HepG2 (cell line): ENCODE results near the gene CDHR5. TPM values are rescaled to one million over a fixed set of nuclear protein-coding genes. Genes with fewer than 3 reads are reported as not detected.

Experiments
- ATAC-seq: fragments of 200-7000 bp; cut with Tn5 transposase; 3 replicates; pipeline ENCODE4 v1.9.1; 2020; ENCODE audit warnings: mild to moderate bottlenecking, moderate library complexity
- BruUV-seq: library from RNA; stranded (reverse); fragments of 400-500 nt; replicated peaks from 2 replicates; lab custom pipeline; 2021; lab: Mats Ljungman, UMichigan
- CTCF ChIA-PET: fragments of 300-600 bp; formaldehyde crosslinking; extraction: SDS; loops from one replicate; lab custom pipeline; 2021; ENCODE audit warnings: low total read pairs, inconsistent platforms, low intra/inter-chr PET ratio; lab: Yijun Ruan, JAX
- POLR2A ChIA-PET: fragments of 350-600 bp; sonication (Branson Sonifier 250); formaldehyde crosslinking; loops from one replicate; lab custom pipeline; 2020; ENCODE audit warnings: antibody characterized with exemption, inconsistent platforms; lab: Yijun Ruan, JAX
- DNase-seq: peaks from one replicate; pipeline ENCODE4 v3.0.0-alpha.2; 2015; ENCODE audit warnings: low spot score
- FAIRE-seq: peaks from 3 replicates; lab custom pipeline; 2011; peaks lifted over from hg19 to GRCh38; lab: Jason Lieb, UNC
- H2AFZ ChIP-seq: one replicate; pipeline ENCODE4 v1.6.1; 2011; ENCODE audit warnings: low read length, inconsistent platforms
- H3K27ac ChIP-seq: fragments of 300-600 bp; 3 replicates; pipeline ENCODE4 v1.8.0; 2011; ENCODE audit warnings: mixed run types, mild to moderate bottlenecking, mixed read lengths, low read length, inconsistent platforms; ENCODE audit not compliant: insufficient read depth; ENCODE audit errors: extremely low read length
- H3K27me3 ChIP-seq, 2 experiments: fragments of 200-600 bp in 1 of 2; 2 replicates in 1 of 2; 3 replicates in 1 of 2; pipeline versions ENCODE4 v1.6.0 to v1.8.0; 2011; ENCODE audit warnings: low read length in 2 of 2, mild to moderate bottlenecking in 2 of 2, moderate library complexity in 2 of 2, inconsistent platforms in 1 of 2; ENCODE audit not compliant: insufficient read depth in 2 of 2, control insufficient read depth in 1 of 2
- H3K36me3 ChIP-seq, 2 experiments: fragments of 200-600 bp in 1 of 2; replicated peaks in 1 of 2; 2 replicates in 1 of 2; 3 replicates in 1 of 2; pipeline versions ENCODE4 v1.5.1 to v1.8.0; 2011; ENCODE audit warnings: low read length in 2 of 2, inconsistent platforms in 1 of 2; ENCODE audit not compliant: insufficient read depth in 2 of 2, control insufficient read depth in 1 of 2
- H3K4me1 ChIP-seq: 2 replicates; pipeline ENCODE4 v1.5.1; 2012; ENCODE audit warnings: low read length, inconsistent platforms; ENCODE audit not compliant: insufficient read depth
- H3K4me2 ChIP-seq: 2 replicates; pipeline ENCODE4 v1.6.0; 2011; ENCODE audit warnings: low read depth, low read length, inconsistent platforms
- H3K4me3 ChIP-seq, 3 experiments: fragments of 200-600 bp in 1 of 3; sonication (generic), shearing (Covaris generic) in 1 of 3; replicated peaks in 1 of 3; 2 replicates each; pipeline ENCODE4 v1.5.1; 2011 to 2016; ENCODE audit warnings: low read length in 3 of 3, inconsistent platforms in 2 of 3, low read depth in 2 of 3, mild to moderate bottlenecking in 2 of 3, control low read depth in 1 of 3, mixed read lengths in 1 of 3; ENCODE audit not compliant: insufficient read depth in 1 of 3
- H3K79me2 ChIP-seq: one replicate; pipeline ENCODE4 v1.6.1; 2011; ENCODE audit warnings: low read length, inconsistent platforms; ENCODE audit not compliant: insufficient read depth
- H3K9ac ChIP-seq: 2 replicates; pipeline ENCODE4 v1.6.0; 2011; ENCODE audit warnings: mild to moderate bottlenecking, low read depth, low read length, inconsistent platforms; ENCODE audit not compliant: insufficient read depth
- H3K9me3 ChIP-seq: 2 replicates; pipeline ENCODE4 v1.5.1; 2012; ENCODE audit warnings: mild to moderate bottlenecking, low read length
- H4K20me1 ChIP-seq: 2 replicates; pipeline ENCODE4 v1.6.0; 2011; ENCODE audit warnings: inconsistent platforms, mild to moderate bottlenecking, low read length, moderate library complexity; ENCODE audit not compliant: insufficient read depth
- AGO1 ChIP-seq: fragments of 200-400 bp; formaldehyde crosslinking; IDR thresholded peaks from 2 replicates; pipeline ENCODE4 v1.6.1; 2017; ENCODE audit warnings: mild to moderate bottlenecking, low read depth, low read length, moderate library complexity; ENCODE audit not compliant: poor library complexity, severe bottlenecking
- AGO2 ChIP-seq: fragments of 200-400 bp; formaldehyde crosslinking; optimal IDR thresholded peaks from 2 replicates; pipeline ENCODE3; 2017; ENCODE audit warnings: mild to moderate bottlenecking, low read depth, low read length, moderate library complexity
- TOE1 ChIP-seq: sonication (generic); formaldehyde crosslinking; IDR thresholded peaks from 2 replicates; pipeline ENCODE4 v1.4.0; 2020; ENCODE audit warnings: mild to moderate bottlenecking, missing genetic modification reagents
- ZBTB42 ChIP-seq: sonication (generic); formaldehyde crosslinking; IDR thresholded peaks from 2 replicates; pipeline ENCODE4 v1.5.0; 2020; ENCODE audit warnings: mild to moderate bottlenecking, missing genetic modification reagents
- WGBS: methylation state at CpG from one replicate; pipeline ENCODE4 v1.1.6; 2017; ENCODE audit warnings: low lambda C conversion rate; 5-methylcytosine and 5-hydroxymethylcytosine counted together
- in situ Hi-C: cut with HindIII; loops from 2 replicates; pipeline ENCODE4 v1.10.0; 2017; ENCODE audit warnings: low pct_unique_long_range_greater_than_20kb; ENCODE audit not compliant: extremely low pct_ligation_motif_present
- intact Hi-C: fragments of 100-400 bp; cut with micrococcal nuclease; formaldehyde crosslinking; loops from one replicate; pipeline ENCODE4 v1.10.0; 2022; ENCODE audit not compliant: unreplicated experiment
- polyA plus RNA-seq, 8 experiments: library from polyadenylated mRNA; depleted of rRNA in 3 of 8; stranded (reverse) in 7 of 8; unstranded in 1 of 8; fragments of >200 nt; fragmentation: Illumina TruSeq in 4 of 8; extraction: Trizol in 4 of 8; gene quantifications; 2 replicates each; pipeline versions ENCODE4 v1.2.1 to v1.2.3, GENCODE V29; 2011 to 2016; ENCODE audit warnings: low read depth in 4 of 8, missing spikeins in 1 of 8, mixed read lengths in 1 of 8; ENCODE audit not compliant: insufficient read depth in 1 of 8
- total RNA-seq, 5 experiments: library from RNA; depleted of rRNA; stranded (reverse); fragments of >200 nt; fragmentation: Illumina TruSeq; extraction: Trizol; gene quantifications; 2 replicates each; pipeline ENCODE4 v1.2.3, GENCODE V29; 2016; ENCODE audit warnings: low read depth in 1 of 5
- TF ChIP-seq, protein P1 (sequence below): sonication (generic); formaldehyde crosslinking; IDR thresholded peaks from 2 replicates; pipeline ENCODE4 v1.4.0; 2020; ENCODE audit warnings: missing genetic modification reagents
- TF ChIP-seq, protein P2 (sequence below): sonication (generic); formaldehyde crosslinking; IDR thresholded peaks from 2 replicates; pipeline ENCODE4 v1.5.0; 2020; ENCODE audit warnings: mild to moderate bottlenecking, missing genetic modification reagents, borderline replicate concordance
- TF ChIP-seq, protein P3 (sequence below), 2 experiments: sonication (generic) in 1 of 2; formaldehyde crosslinking in 1 of 2; IDR thresholded peaks; 2 replicates each; pipeline versions ENCODE4 v1.4.0 to v1.6.1; 2016 to 2020; ENCODE audit warnings: borderline replicate concordance in 1 of 2, low read depth in 1 of 2, mild to moderate bottlenecking in 1 of 2, missing genetic modification reagents in 1 of 2

The CDHR5 gene
- total and polyA plus RNA-seq, 2 of the 13 experiments (the other 11 are each of a cell fraction or from before 2014, with no cell fraction given) = 0.46 to 0.71 TPM

DNA sequence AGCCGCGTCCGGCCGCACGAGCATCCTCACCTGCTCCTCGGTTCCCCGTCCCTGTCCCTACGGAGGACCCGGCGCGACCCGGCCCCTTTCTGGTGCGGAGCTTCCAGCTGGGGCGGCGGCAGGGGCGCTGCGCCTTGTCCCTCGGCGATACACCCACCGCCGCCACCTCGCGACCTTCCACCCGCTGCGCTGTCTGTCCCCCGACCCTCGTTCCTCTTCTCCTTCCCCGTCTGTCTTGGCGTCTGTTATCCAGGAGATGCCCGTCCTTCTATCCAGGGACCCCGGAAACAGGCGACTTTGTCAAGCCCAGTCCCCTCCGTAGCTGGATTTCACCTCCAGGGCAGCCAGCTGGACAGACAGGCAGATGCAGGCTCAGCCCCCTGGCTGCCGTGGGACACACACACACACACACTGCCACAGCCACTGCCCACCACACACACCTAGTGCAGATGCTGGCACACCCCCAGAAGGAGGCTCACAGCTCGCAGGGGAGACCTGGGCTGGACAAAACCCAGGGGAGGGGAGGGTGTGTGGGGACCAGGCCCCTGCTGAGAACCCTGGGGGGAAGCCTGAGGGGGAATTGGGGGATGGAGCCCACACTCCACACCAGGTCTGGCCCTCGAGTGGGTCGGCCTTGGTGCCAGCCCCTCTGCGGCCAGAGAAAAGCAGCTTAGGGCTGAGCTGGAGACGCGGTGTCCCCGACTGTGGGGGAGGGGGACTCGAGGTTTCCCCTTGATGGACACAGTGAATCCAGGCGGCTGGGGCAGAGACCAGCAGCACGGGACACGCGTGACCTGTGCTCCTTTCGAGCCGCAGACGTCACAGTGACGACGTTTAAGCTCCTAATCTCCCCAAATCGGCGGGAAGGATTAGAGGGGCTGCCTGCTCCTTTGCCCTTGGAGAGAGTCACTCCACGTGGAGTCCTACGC lies 13.1 kb upstream of the CDHR5 start:
- TF ChIP-seq ZBTB42 (CRISPR knock-in tag) (no peak), AGO1 (peak; percentile 80), AGO2 (peak; percentile 87)
- TF ChIP-seq, protein P1, sequence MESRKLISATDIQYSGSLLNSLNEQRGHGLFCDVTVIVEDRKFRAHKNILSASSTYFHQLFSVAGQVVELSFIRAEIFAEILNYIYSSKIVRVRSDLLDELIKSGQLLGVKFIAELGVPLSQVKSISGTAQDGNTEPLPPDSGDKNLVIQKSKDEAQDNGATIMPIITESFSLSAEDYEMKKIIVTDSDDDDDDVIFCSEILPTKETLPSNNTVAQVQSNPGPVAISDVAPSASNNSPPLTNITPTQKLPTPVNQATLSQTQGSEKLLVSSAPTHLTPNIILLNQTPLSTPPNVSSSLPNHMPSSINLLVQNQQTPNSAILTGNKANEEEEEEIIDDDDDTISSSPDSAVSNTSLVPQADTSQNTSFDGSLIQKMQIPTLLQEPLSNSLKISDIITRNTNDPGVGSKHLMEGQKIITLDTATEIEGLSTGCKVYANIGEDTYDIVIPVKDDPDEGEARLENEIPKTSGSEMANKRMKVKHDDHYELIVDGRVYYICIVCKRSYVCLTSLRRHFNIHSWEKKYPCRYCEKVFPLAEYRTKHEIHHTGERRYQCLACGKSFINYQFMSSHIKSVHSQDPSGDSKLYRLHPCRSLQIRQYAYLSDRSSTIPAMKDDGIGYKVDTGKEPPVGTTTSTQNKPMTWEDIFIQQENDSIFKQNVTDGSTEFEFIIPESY (CRISPR knock-in tag) = 0 out of 2 replicates have a peak, but pooled peaks have one; percentile 7
- Histone ChIP-seq H3K4me3 (no peak overlapping the region), H3K79me2 (no peaks in the 10 kb centered on the region), H3K27ac (no peak overlapping the region), H4K20me1 (0 out of 2 replicates have a peak, but pooled peaks cover 3% of the 10 kb centered on the region), H3K9ac (no peak overlapping the region), H3K9me3 (no peaks in the 10 kb centered on the region), H3K36me3 (0 out of 5 replicates have a peak, but pooled peaks cover 1 to 9% of the 10 kb centered on the region in 2 experiments), H3K4me1 (no peaks in the 10 kb centered on the region), H3K4me2 (no peak overlapping the region), H3K27me3 (no peaks in the 10 kb centered on the region), H2AFZ (no peak overlapping the region)
- ChIA-PET CTCF (no interaction called here), POLR2A (no interaction called here)
- 97% methylated on average over 44 of the region's 55 CpGs for WGBS
- intact Hi-C loops (no loop called here), in situ Hi-C loops (no loop called here)
- DNase-seq (no peak), FAIRE-seq (no peak), ATAC-seq (no peak)
- no TSS peak for BruUV-seq

DNA sequence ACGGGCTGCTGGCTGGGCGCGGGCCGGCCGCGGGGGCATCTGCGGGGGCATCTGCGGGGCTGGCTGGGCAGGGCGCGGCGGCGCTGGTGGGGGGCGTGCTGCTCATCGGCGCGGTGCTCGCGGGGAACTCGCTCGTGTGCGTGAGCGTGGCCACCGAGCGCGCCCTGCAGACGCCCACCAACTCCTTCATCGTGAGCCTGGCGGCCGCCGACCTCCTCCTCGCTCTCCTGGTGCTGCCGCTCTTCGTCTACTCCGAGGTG lies 12.5 kb upstream of the CDHR5 start:
- no peak overlapping the region for H3K4me3 ChIP-seq
- no TSS peak for BruUV-seq
- WGBS = 98% methylated on average over 27 of the region's 34 CpGs
- no peak overlapping the region for H2AFZ ChIP-seq
- FAIRE-seq = no peak
- no peak for DNase-seq
- H3K9me3 ChIP-seq = no peaks in the 10 kb centered on the region
- no peaks in the 10 kb centered on the region for H3K4me1 ChIP-seq
- no peak overlapping the region for H3K4me2 ChIP-seq
- no peaks in the 10 kb centered on the region for H3K79me2 ChIP-seq
- in situ Hi-C loops = no loop called here
- CTCF ChIA-PET = no interaction called here
- intact Hi-C loops = no loop called here
- peaks cover 1 to 9% of the 10 kb centered on the region in 2 experiments; a peak in 2 of 5 replicates for H3K36me3 ChIP-seq
- POLR2A ChIA-PET = no interaction called here
- H3K27me3 ChIP-seq = no peaks in the 10 kb centered on the region
- H3K9ac ChIP-seq = no peak overlapping the region
- no peak overlapping the region for H3K27ac ChIP-seq
- no peak for ATAC-seq
- H4K20me1 ChIP-seq = 0 out of 2 replicates have a peak, but pooled peaks cover 3% of the 10 kb centered on the region
- TF ChIP-seq, protein P2, sequence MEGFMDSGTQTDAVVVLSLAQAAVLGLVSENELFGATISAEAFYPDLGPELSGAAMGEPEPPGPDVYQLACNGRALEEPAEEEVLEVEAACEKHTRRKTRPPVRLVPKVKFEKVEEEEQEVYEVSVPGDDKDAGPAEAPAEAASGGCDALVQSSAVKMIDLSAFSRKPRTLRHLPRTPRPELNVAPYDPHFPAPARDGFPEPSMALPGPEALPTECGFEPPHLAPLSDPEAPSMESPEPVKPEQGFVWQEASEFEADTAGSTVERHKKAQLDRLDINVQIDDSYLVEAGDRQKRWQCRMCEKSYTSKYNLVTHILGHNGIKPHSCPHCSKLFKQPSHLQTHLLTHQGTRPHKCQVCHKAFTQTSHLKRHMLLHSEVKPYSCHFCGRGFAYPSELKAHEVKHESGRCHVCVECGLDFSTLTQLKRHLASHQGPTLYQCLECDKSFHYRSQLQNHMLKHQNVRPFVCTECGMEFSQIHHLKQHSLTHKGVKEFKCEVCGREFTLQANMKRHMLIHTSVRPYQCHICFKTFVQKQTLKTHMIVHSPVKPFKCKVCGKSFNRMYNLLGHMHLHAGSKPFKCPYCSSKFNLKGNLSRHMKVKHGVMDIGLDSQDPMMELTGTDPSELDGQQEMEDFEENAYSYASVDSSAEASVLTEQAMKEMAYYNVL (CRISPR knock-in tag) = no peak
- TF ChIP-seq TOE1 (CRISPR knock-in tag) = no peak
- TF ChIP-seq, protein P3, sequence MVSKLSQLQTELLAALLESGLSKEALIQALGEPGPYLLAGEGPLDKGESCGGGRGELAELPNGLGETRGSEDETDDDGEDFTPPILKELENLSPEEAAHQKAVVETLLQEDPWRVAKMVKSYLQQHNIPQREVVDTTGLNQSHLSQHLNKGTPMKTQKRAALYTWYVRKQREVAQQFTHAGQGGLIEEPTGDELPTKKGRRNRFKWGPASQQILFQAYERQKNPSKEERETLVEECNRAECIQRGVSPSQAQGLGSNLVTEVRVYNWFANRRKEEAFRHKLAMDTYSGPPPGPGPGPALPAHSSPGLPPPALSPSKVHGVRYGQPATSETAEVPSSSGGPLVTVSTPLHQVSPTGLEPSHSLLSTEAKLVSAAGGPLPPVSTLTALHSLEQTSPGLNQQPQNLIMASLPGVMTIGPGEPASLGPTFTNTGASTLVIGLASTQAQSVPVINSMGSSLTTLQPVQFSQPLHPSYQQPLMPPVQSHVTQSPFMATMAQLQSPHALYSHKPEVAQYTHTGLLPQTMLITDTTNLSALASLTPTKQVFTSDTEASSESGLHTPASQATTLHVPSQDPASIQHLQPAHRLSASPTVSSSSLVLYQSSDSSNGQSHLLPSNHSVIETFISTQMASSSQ (IDR thresholded peaks at IDR 0.05; ENCODE audit: low read depth) = no peak
- TF ChIP-seq, protein P3 (CRISPR knock-in tag; IDR thresholded peaks at IDR 0.05; ENCODE audit: borderline replicate concordance) = no peak
